Ovary (tissue), 3 donors: Measurements from ENCODE around the gene NUDCD3.

Source experiments
- EP300 ChIP-seq: sonication (generic); formaldehyde crosslinking; IDR thresholded peaks from one replicate; pipeline ENCODE4 v1.6.1; 2017; ENCODE audit warnings: antibody characterized with exemption
- POLR2A ChIP-seq: fragments of 450-650 bp; IDR thresholded peaks from one replicate; pipeline ENCODE4 v1.6.1; 2017; ENCODE audit warnings: antibody characterized with exemption, mild to moderate bottlenecking, moderate library complexity
- TF ChIP-seq, protein P1 (sequence below), 3 donors: fragments of 450-650 bp in 2 of 3; fragments of 200-600 bp in 1 of 3; IDR thresholded peaks; one replicate each; pipeline versions ENCODE4 v1.5.1 to v1.8.0; 2016 to 2022; ENCODE audit warnings: antibody characterized with exemption in 3 of 3, mild to moderate bottlenecking in 1 of 3
- donor health status: DM: no; HTN: no; CAD: no.

GRCh38 chr7:44386139-44386913, 104.1 kb downstream of the NUDCD3 start:
- TF ChIP-seq, protein P1, sequence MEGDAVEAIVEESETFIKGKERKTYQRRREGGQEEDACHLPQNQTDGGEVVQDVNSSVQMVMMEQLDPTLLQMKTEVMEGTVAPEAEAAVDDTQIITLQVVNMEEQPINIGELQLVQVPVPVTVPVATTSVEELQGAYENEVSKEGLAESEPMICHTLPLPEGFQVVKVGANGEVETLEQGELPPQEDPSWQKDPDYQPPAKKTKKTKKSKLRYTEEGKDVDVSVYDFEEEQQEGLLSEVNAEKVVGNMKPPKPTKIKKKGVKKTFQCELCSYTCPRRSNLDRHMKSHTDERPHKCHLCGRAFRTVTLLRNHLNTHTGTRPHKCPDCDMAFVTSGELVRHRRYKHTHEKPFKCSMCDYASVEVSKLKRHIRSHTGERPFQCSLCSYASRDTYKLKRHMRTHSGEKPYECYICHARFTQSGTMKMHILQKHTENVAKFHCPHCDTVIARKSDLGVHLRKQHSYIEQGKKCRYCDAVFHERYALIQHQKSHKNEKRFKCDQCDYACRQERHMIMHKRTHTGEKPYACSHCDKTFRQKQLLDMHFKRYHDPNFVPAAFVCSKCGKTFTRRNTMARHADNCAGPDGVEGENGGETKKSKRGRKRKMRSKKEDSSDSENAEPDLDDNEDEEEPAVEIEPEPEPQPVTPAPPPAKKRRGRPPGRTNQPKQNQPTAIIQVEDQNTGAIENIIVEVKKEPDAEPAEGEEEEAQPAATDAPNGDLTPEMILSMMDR (IDR thresholded peaks at IDR 0.05): no peak
- TF ChIP-seq POLR2A (no peak), EP300 (no peak)
